HCT116 (cell line): ENCODE data around the gene LDLRAD4. TPM values are rescaled to one million over a fixed set of nuclear protein-coding genes. Genes with fewer than 3 reads are reported as not detected.

Source experiments
- ATAC-seq: fragments of 200-7000 bp; cut with Tn5 transposase; 2 replicates; pipeline ENCODE4 v1.9.1; 2020; ENCODE audit warnings: mild to moderate bottlenecking, moderate library complexity
- BruUV-seq: library from RNA; stranded (reverse); fragments of 400-500 nt; replicated peaks from 2 replicates; lab custom pipeline; 2021; lab: Mats Ljungman, UMichigan
- CTCF ChIA-PET: fragments of 300-600 bp; sonication (Branson Sonifier 250); formaldehyde crosslinking; loops from one replicate; lab custom pipeline; 2021; ENCODE audit warnings: antibody characterized with exemption; lab: Charles Lee
- POLR2A ChIA-PET: fragments of 300-600, 350-600 bp; sonication (Branson Sonifier 250); formaldehyde crosslinking; loops from one replicate; lab custom pipeline; 2021; ENCODE audit warnings: antibody characterized with exemption; lab: Charles Lee
- RAD21 ChIA-PET, 2 experiments: fragments of 300-600 bp; sonication (Branson Sonifier 250); formaldehyde crosslinking; loops; one replicate each; lab custom pipeline; 2023; ENCODE audit warnings: low total read pairs in 2 of 2; ENCODE audit not compliant: uncharacterized antibody in 2 of 2, unreplicated experiment in 2 of 2, low non-redundant PET in 1 of 2; lab: Charles Lee
- DNase-seq: peaks from one replicate; pipeline ENCODE4 v3.0.0-alpha.2; 2010; ENCODE audit warnings: low read depth, low spot score
- H2AFZ ChIP-seq: fragments of 200-600 bp; shearing (Covaris generic), sonication (generic); 2 replicates; pipeline ENCODE4 v1.6.1; 2017; ENCODE audit warnings: low read depth, mixed run types, mixed read lengths, antibody characterized with exemption, low read length; ENCODE audit not compliant: poor library complexity, severe bottlenecking
- H3K27ac ChIP-seq: 2 replicates; pipeline ENCODE4 v1.5.1; 2012; ENCODE audit warnings: low read depth, low read length
- H3K27me3 ChIP-seq: fragments of 200-600 bp; sonication (generic); 2 replicates; pipeline ENCODE4 v1.6.1; 2016; ENCODE audit warnings: mixed run types, low read length, mixed read lengths; ENCODE audit not compliant: insufficient read depth
- H3K36me3 ChIP-seq, 2 experiments: fragments of 200-500 bp in 1 of 2; fragments of 200-600 bp in 1 of 2; sonication (Bioruptor generic) in 1 of 2; sonication (generic) in 1 of 2; 2 replicates each; pipeline versions ENCODE4 v1.5.1 to v1.6.1; 2014 to 2016; ENCODE audit warnings: low read length in 2 of 2, inconsistent platforms in 1 of 2, mixed read lengths in 1 of 2, mixed run types in 1 of 2; ENCODE audit not compliant: insufficient read depth in 2 of 2, control insufficient read depth in 1 of 2
- H3K4me1 ChIP-seq, 2 experiments: fragments of 200-600 bp in 1 of 2; sonication (generic) in 1 of 2; 2 replicates each; pipeline versions ENCODE4 v1.5.1 to v1.6.1; 2012 to 2017; ENCODE audit warnings: low read length in 2 of 2, inconsistent platforms in 1 of 2, mild to moderate bottlenecking in 1 of 2, mixed read lengths in 1 of 2, mixed run types in 1 of 2, moderate library complexity in 1 of 2; ENCODE audit not compliant: insufficient read depth in 2 of 2, control insufficient read depth in 1 of 2
- H3K4me2 ChIP-seq: fragments of 200-600 bp; sonication (generic); 2 replicates; pipeline ENCODE4 v1.6.1; 2017; ENCODE audit warnings: mixed run types, low read length, mixed read lengths
- H3K4me3 ChIP-seq, 2 experiments: fragments of 200-600 bp in 1 of 2; sonication (generic) in 1 of 2; replicated peaks in 1 of 2; 2 replicates each; pipeline ENCODE4 v1.5.1; 2011 to 2016; ENCODE audit warnings: low read length in 2 of 2, control low read depth in 1 of 2, low read depth in 1 of 2, mild to moderate bottlenecking in 1 of 2, mixed read lengths in 1 of 2, mixed run types in 1 of 2
- H3K79me2 ChIP-seq: fragments of 200-600 bp; sonication (generic); 2 replicates; pipeline ENCODE4 v1.6.1; 2017; ENCODE audit warnings: mild to moderate bottlenecking, mixed run types, low read length, moderate library complexity, mixed read lengths; ENCODE audit not compliant: insufficient read depth
- H3K9ac ChIP-seq: fragments of 200-600 bp; sonication (generic); 2 replicates; pipeline ENCODE4 v1.6.1; 2016; ENCODE audit warnings: low read length, mixed read lengths
- H3K9me2 ChIP-seq: fragments of 200-600 bp; sonication (generic), shearing (Covaris generic); 2 replicates; pipeline ENCODE4 v1.6.1; 2017; ENCODE audit warnings: mixed run types, mild to moderate bottlenecking, moderate library complexity; ENCODE audit not compliant: insufficient read depth
- H3K9me3 ChIP-seq, 2 experiments: fragments of 200-500 bp in 1 of 2; fragments of 200-600 bp in 1 of 2; sonication (Bioruptor generic) in 1 of 2; sonication (generic) in 1 of 2; 2 replicates each; pipeline ENCODE4 v1.6.1; 2014 to 2017; ENCODE audit warnings: low read length in 2 of 2, mixed read lengths in 2 of 2, inconsistent platforms in 1 of 2, low read depth in 1 of 2, mild to moderate bottlenecking in 1 of 2, mixed run types in 1 of 2, moderate library complexity in 1 of 2; ENCODE audit not compliant: control insufficient read depth in 1 of 2, insufficient read depth in 1 of 2
- H4K20me1 ChIP-seq: fragments of 200-600 bp; sonication (generic), shearing (Covaris generic); 2 replicates; pipeline ENCODE4 v1.6.1; 2017; ENCODE audit warnings: mixed run types, mild to moderate bottlenecking, moderate library complexity; ENCODE audit not compliant: insufficient read depth
- ELF1 ChIP-seq: IDR thresholded peaks from 2 replicates; pipeline ENCODE4 v1.6.1; 2012; ENCODE audit warnings: low read depth, borderline replicate concordance
- EZH2phosphoT487 ChIP-seq: fragments of 200-600 bp; IDR thresholded peaks from 2 replicates; pipeline ENCODE4 v1.6.1; 2018; ENCODE audit warnings: antibody characterized with exemption, borderline replicate concordance
- POLR2A ChIP-seq: IDR thresholded peaks from 2 replicates; pipeline ENCODE4 v1.7.0; 2011; ENCODE audit warnings: borderline replicate concordance; ENCODE audit not compliant: insufficient read depth, insufficient read length; ENCODE audit errors: extremely low read depth
- RAD21 ChIP-seq: IDR thresholded peaks from 2 replicates; pipeline ENCODE4 v1.6.1; 2012; ENCODE audit warnings: low read depth, mild to moderate bottlenecking
- REST ChIP-seq: IDR thresholded peaks from 2 replicates; pipeline ENCODE4 v1.6.1; 2012; ENCODE audit warnings: low read depth
- SIN3A ChIP-seq: IDR thresholded peaks from 2 replicates; pipeline ENCODE4 v1.6.1; 2012; ENCODE audit warnings: low read depth
- SP1 ChIP-seq: IDR thresholded peaks from 2 replicates; pipeline ENCODE4 v1.6.1; 2012; ENCODE audit warnings: low read depth
- SRF ChIP-seq: IDR thresholded peaks from 2 replicates; pipeline ENCODE4 v1.6.1; 2012; ENCODE audit warnings: low read depth
- ZFX ChIP-seq: fragments of 450-650 bp; IDR thresholded peaks from 2 replicates; pipeline ENCODE4 v1.6.1; 2017
- intact Hi-C: fragments of 100-400 bp; cut with micrococcal nuclease; formaldehyde crosslinking; loops from 2 replicates; pipeline ENCODE4 v1.10.0; 2022
- total RNA-seq: library from RNA; stranded (reverse); gene quantifications from one replicate; pipeline ENCODE4 v1.2.1, GENCODE V29; 2021; ENCODE audit not compliant: unreplicated experiment
- TF ChIP-seq, protein P1 (sequence below): IDR thresholded peaks from 2 replicates; pipeline ENCODE4 v1.6.1; 2012

Gene LDLRAD4
- total RNA-seq, 1 experiment from 2014 or later: 1.2 TPM

DNA sequence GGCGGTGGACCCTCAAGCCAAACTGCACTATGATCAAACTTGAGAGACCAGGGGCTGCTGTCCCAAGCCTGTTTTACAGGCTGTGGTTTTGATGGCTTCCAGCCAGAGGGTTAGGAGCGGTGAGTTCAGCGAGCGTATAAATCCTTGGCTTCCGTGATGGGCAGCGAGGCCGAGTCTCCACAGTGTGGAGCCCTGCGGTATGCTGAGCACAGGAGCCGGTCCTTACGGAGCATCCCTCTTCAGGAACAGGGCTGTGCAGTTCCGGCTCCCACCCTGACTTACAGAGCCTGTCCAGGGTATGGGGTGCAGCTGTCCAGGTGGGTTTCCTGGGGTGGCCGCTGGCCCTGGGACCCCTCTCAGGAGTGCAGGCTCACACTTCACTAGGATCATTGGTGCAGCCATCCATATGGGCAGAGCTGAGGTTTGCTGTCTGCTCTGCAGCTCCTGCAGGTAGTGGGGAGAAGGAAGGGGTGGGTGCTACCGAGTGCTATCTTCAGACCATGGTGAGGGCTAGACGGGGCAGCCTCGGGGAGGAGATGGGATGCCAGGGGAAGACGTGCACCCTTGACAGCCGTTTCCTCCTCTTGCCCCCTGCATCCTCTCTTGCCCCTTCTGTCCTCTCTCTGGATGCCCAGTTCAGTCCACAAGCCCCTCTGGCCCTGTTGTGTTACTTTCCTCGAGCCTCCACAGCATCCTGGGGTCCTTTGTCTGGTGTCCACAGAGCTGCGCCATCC is 403.5 kb downstream of the LDLRAD4 start (continued):
- no peak for TF ChIP-seq SP1
- no peak for TF ChIP-seq RAD21
- TF ChIP-seq SRF: no peak
- TF ChIP-seq ELF1: no peak

DNA sequence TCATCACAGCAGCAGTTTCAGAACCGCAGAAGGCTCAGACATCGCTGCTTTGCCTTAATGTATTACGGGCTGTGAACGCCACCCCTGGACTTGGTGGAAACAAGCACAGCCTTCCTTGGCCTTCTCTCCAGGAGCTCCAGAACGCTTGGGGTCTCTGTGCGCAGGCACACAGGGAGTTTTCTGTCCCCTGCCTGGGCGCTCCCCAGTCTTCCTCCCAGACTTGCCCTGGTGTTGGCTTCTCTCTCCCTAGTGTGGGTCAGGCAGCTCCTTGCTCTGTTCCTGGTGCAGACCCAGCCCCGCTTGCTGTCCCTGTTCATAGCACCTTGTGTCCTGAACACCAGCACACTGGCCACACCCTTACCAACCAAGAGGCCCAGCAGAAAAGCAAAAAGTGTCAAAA is 404.2 kb downstream of the LDLRAD4 start:
- Histone ChIP-seq H3K9ac (no peak overlapping the region), H3K79me2 (no peaks in the 10 kb centered on the region), H3K9me2 (no peaks in the 10 kb centered on the region), H2AFZ (no peak overlapping the region), H3K4me2 (no peak overlapping the region), H3K9me3 (no peaks in the 10 kb centered on the region), H4K20me1 (no peaks in the 10 kb centered on the region), H3K4me3 (no peak overlapping the region), H3K36me3 (no peaks in the 10 kb centered on the region), H3K4me1 (no peaks in the 10 kb centered on the region), H3K27me3 (no peaks in the 10 kb centered on the region; the same call in 1 of the 2 replicates), H3K27ac (no peak overlapping the region)
- DNase-seq: no peak
- intact Hi-C loops: no loop called here
- POLR2A ChIA-PET: no interaction called here
- no peak for ATAC-seq
- TF ChIP-seq EZH2phosphoT487 (no peak), RAD21 (no peak), REST (no peak), POLR2A (no peak), ZFX (no peak), SIN3A (no peak), ELF1 (no peak)
- TF ChIP-seq, protein P1, sequence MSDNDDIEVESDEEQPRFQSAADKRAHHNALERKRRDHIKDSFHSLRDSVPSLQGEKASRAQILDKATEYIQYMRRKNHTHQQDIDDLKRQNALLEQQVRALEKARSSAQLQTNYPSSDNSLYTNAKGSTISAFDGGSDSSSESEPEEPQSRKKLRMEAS: no peak
- CTCF ChIA-PET: interaction anchor here (0.6 kb wide), 1 partner anchor 482 kb away, joined by 3 read pairs; no protein-coding TSS in a partner anchor
- RAD21 ChIA-PET: no interaction called here
- no TSS peak for BruUV-seq
